PC-3 (cell line): ENCODE measurements around the gene PDCD5.

Source experiments
- CTCF ChIP-seq: fragments of 300-600 bp; sonication (generic); conservative IDR thresholded peaks from 2 replicates; pipeline ENCODE4 v1.5.1; 2017; ENCODE audit warnings: antibody characterized with exemption, low read depth, mild to moderate bottlenecking, low read length
- EZH2 ChIP-seq: fragments of 300-600 bp; sonication (generic); IDR thresholded peaks from one replicate; pipeline ENCODE4 v1.6.1; 2017; ENCODE audit warnings: antibody characterized with exemption, mild to moderate bottlenecking, low read length; ENCODE audit not compliant: unreplicated experiment

DNA sequence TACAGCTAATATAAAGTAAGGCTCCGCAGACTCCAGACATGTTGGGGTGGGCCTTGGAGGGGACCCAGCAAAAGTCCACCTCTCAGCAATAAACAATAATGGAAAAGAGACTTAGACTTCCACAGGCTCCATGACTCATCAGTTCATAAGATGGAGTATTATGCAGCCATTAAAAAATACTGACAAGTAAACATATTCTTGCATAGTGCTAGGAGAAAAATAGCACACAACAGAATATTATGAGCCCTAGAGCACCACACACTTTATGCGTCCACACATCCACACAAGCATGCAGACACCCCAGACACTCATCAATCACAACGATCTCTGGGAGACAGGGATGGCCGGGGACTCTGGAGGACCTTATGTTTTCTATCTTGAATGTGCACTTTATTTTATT is 46.0 kb downstream of the PDCD5 start:
- TF ChIP-seq CTCF (no peak), EZH2 (no peak)
